ENCODE results near the gene SCN11A. TPM values are rescaled to one million over a fixed set of nuclear protein-coding genes. Genes with fewer than 3 reads are reported as not detected.

Gene SCN11A
- total and polyA plus RNA-seq, 9 of the 15 experiments (the other 6 are each of a cell fraction or from before 2014, with no cell fraction given), result 0.01 to 0.05 (median 0.04) TPM; not detected in 6

DNA sequence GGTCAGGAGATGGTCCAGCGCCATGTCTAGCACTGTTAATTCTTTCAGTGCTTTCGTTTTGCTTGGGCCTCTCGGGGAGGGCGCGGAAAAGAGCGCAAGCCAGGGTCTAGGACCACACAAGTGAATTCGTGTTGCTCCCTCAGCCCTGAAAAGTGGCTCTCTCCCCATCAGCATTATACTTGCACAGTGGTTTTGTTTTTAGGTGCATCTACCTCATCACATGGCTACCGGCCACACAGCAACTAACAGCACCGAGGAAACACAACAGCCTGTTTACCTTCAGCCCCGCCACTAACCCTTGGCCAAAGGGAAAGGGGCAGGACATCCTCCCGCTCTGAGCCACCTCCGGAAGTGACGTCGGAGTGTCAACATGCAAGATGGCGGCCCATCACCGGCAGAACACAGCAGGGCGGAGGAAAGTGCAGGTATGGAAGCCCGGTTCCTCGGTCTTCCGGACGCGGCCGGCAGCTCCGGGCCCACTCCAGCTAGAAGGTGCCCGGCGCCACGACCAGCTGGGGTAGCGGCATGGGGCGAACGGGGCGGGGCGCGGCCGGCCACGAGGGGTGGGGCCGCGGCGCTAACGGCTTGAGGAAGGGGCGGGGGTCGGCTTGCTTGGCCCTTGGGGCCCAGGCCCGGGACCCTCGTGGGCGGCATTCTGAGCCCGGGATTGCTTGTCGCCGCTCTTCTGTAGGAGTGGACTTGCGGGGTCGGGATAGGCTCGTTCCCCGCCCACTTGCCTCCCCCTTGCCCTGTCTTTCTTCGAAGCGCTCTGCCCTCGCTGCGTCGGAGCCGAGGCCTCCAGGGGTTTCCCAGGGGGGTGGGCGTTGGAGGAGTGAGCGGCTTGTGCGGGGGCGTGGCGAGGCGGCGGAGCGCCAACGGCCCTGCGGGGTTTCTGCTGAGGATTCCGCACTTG lies at the start of gene SCN11A, which contains the start of gene WDR48 (continued):
- no peak for TF ChIP-seq HNRNPK (IDR thresholded peaks at IDR 0.05; ENCODE audit: low read depth, low read length, poor library complexity, severe bottlenecking)
- TF ChIP-seq CBFB (CRISPR knock-in tag; IDR thresholded peaks at IDR 0.05), result 0 out of 2 replicates have a peak, but pooled peaks have one; percentile 44
- no peak for TF ChIP-seq PTTG1 (tag; IDR thresholded peaks at IDR 0.05; ENCODE audit: low read depth)
- no peak for TF ChIP-seq ZNF184 (CRISPR knock-in tag; IDR thresholded peaks at IDR 0.05)
- TF ChIP-seq, protein P1, sequence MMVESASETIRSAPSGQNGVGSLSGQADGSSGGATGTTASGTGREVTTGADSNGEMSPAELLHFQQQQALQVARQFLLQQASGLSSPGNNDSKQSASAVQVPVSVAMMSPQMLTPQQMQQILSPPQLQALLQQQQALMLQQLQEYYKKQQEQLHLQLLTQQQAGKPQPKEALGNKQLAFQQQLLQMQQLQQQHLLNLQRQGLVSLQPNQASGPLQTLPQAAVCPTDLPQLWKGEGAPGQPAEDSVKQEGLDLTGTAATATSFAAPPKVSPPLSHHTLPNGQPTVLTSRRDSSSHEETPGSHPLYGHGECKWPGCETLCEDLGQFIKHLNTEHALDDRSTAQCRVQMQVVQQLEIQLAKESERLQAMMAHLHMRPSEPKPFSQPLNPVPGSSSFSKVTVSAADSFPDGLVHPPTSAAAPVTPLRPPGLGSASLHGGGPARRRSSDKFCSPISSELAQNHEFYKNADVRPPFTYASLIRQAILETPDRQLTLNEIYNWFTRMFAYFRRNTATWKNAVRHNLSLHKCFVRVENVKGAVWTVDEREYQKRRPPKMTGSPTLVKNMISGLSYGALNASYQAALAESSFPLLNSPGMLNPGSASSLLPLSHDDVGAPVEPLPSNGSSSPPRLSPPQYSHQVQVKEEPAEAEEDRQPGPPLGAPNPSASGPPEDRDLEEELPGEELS (CRISPR knock-in tag; IDR thresholded peaks at IDR 0.05; ENCODE audit: borderline replicate concordance), result peak; percentile 92
- no peak for TF ChIP-seq ZNF134 (CRISPR knock-in tag; conservative IDR thresholded peaks at IDR 0.05)
- TF ChIP-seq, protein P2, sequence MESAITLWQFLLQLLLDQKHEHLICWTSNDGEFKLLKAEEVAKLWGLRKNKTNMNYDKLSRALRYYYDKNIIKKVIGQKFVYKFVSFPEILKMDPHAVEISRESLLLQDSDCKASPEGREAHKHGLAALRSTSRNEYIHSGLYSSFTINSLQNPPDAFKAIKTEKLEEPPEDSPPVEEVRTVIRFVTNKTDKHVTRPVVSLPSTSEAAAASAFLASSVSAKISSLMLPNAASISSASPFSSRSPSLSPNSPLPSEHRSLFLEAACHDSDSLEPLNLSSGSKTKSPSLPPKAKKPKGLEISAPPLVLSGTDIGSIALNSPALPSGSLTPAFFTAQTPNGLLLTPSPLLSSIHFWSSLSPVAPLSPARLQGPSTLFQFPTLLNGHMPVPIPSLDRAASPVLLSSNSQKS (CRISPR knock-in tag; IDR thresholded peaks at IDR 0.05), result no peak
- TF ChIP-seq, protein P3, sequence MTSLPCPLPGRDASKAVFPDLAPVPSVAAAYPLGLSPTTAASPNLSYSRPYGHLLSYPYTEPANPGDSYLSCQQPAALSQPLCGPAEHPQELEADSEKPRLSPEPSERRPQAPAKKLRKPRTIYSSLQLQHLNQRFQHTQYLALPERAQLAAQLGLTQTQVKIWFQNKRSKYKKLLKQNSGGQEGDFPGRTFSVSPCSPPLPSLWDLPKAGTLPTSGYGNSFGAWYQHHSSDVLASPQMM (CRISPR knock-in tag; IDR thresholded peaks at IDR 0.05), result no peak
- no peak for TF ChIP-seq ZNF778 (CRISPR knock-in tag; IDR thresholded peaks at IDR 0.05)
- no peak for TF ChIP-seq GTF2E2 (tag; IDR thresholded peaks at IDR 0.05)
- no peak for TF ChIP-seq EZH2 (IDR thresholded peaks at IDR 0.05; ENCODE audit: borderline replicate concordance, low read depth, low read length)
- TF ChIP-seq, protein P4, sequence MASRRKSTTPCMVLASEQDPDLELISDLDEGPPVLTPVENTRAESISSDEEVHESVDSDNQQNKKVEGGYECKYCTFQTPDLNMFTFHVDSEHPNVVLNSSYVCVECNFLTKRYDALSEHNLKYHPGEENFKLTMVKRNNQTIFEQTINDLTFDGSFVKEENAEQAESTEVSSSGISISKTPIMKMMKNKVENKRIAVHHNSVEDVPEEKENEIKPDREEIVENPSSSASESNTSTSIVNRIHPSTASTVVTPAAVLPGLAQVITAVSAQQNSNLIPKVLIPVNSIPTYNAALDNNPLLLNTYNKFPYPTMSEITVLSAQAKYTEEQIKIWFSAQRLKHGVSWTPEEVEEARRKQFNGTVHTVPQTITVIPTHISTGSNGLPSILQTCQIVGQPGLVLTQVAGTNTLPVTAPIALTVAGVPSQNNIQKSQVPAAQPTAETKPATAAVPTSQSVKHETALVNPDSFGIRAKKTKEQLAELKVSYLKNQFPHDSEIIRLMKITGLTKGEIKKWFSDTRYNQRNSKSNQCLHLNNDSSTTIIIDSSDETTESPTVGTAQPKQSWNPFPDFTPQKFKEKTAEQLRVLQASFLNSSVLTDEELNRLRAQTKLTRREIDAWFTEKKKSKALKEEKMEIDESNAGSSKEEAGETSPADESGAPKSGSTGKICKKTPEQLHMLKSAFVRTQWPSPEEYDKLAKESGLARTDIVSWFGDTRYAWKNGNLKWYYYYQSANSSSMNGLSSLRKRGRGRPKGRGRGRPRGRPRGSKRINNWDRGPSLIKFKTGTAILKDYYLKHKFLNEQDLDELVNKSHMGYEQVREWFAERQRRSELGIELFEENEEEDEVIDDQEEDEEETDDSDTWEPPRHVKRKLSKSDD (conservative IDR thresholded peaks at IDR 0.05; ENCODE audit: low read length), result no peak
- TF ChIP-seq FOXP1 (CRISPR knock-in tag; IDR thresholded peaks at IDR 0.05), result peak; percentile 99
- no peak for TF ChIP-seq ZNF77 (CRISPR knock-in tag; IDR thresholded peaks at IDR 0.05)
- TF ChIP-seq JUND (IDR thresholded peaks at IDR 0.05; ENCODE audit: borderline replicate concordance, low read depth, low read length), result peak; percentile 81
- TF ChIP-seq JUND (tag; IDR thresholded peaks at IDR 0.05; ENCODE audit: borderline replicate concordance, low read depth, low read length), result peak; percentile 73; the same call in 1 of the 3 replicates
- TF ChIP-seq ZNF507 (tag; conservative IDR thresholded peaks at IDR 0.05), result no peak
- TF ChIP-seq, protein P5, sequence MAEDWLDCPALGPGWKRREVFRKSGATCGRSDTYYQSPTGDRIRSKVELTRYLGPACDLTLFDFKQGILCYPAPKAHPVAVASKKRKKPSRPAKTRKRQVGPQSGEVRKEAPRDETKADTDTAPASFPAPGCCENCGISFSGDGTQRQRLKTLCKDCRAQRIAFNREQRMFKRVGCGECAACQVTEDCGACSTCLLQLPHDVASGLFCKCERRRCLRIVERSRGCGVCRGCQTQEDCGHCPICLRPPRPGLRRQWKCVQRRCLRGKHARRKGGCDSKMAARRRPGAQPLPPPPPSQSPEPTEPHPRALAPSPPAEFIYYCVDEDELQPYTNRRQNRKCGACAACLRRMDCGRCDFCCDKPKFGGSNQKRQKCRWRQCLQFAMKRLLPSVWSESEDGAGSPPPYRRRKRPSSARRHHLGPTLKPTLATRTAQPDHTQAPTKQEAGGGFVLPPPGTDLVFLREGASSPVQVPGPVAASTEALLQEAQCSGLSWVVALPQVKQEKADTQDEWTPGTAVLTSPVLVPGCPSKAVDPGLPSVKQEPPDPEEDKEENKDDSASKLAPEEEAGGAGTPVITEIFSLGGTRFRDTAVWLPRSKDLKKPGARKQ (CRISPR knock-in tag; IDR thresholded peaks at IDR 0.05), result peak; percentile 95
- no peak for TF ChIP-seq TFAM (CRISPR knock-in tag; conservative IDR thresholded peaks at IDR 0.05)
- TF ChIP-seq BHLHE40 (IDR thresholded peaks at IDR 0.05; ENCODE audit: low read length), result no peak; the same call in 1 of the 2 replicates
